Bone marrow (tissue), 2 donors: Measurements from ENCODE around the gene PACC1.
"Not testable (repeated sequence)": the region's sequence is repeated elsewhere in the genome, so short reads cannot be mapped to it uniquely, and the experiment has no call there.

Experiments used
- DNase-seq, 2 donors: peaks; one replicate each; lab custom pipeline; 2025; lab: John Stamatoyannopoulos, UW

PACC1 gene

GRCh38 chr1:212395678-212396437, 18.8 kb downstream of the PACC1 start:
- not testable (repeated sequence) for DNase-seq

- DNase-seq: no peak
Measured at GRCh38 chr1:212388985-212389716, 25.5 kb downstream of the PACC1 start.

- no peak for DNase-seq
Measured at GRCh38 chr1:212386029-212386428, 28.7 kb downstream of the PACC1 start.

- DNase-seq: no peak
Measured at GRCh38 chr1:212381397-212382035, 33.2 kb downstream of the PACC1 start.

- DNase-seq: no peak
Measured at GRCh38 chr1:212379366-212379765, 35.3 kb downstream of the PACC1 start.

GRCh38 chr1:212377644-212378043, 37.0 kb downstream of the PACC1 start:
- no peak for DNase-seq

GRCh38 chr1:212375986-212376385, 38.7 kb downstream of the PACC1 start:
- DNase-seq: no peak

- DNase-seq: peak in 1 of 2 donors; percentile 53
Measured at GRCh38 chr1:212368073-212368484, 46.6 kb downstream of the PACC1 start.

GRCh38 chr1:212367474-212368072, 47.1 kb downstream of the PACC1 start:
- DNase-seq: no peak

GRCh38 chr1:212366901-212367300, 47.8 kb downstream of the PACC1 start:
- no peak for DNase-seq

GRCh38 chr1:212364985-212365384, 49.7 kb downstream of the PACC1 start:
- no peak for DNase-seq

- DNase-seq: no peak
Measured at GRCh38 chr1:212359794-212360479, 54.7 kb downstream of the PACC1 start.

GRCh38 chr1:212355230-212355969, 59.3 kb downstream of the PACC1 start:
- DNase-seq: no peak

GRCh38 chr1:212354464-212354863, 60.2 kb downstream of the PACC1 start:
- DNase-seq: no peak

GRCh38 chr1:212353181-212353580, 61.5 kb downstream of the PACC1 start:
- DNase-seq: no peak

- no peak for DNase-seq
Measured at GRCh38 chr1:212351588-212352362, 62.9 kb downstream of the PACC1 start.

- DNase-seq: no peak
Measured at GRCh38 chr1:212346601-212347000, 68.1 kb downstream of the PACC1 start.

- no peak for DNase-seq
Measured at GRCh38 chr1:212344905-212345304, 69.8 kb downstream of the PACC1 start.

- no peak for DNase-seq
Measured at GRCh38 chr1:212341090-212341489, 73.6 kb downstream of the PACC1 start.

GRCh38 chr1:212329105-212329504, 85.6 kb downstream of the PACC1 start:
- DNase-seq: no peak
